Neuron (in vitro differentiated cells): ENCODE data around the gene TMEM229B.

Experiments
- H2AFZ ChIP-seq: one replicate; pipeline ENCODE4 v1.6.1; 2013; ENCODE audit warnings: low read depth, mild to moderate bottlenecking, inconsistent platforms, low read length, moderate library complexity
- H3K27me3 ChIP-seq: one replicate; pipeline ENCODE4 v1.6.1; 2013; ENCODE audit warnings: low read length; ENCODE audit not compliant: insufficient read depth
- H3K36me3 ChIP-seq: one replicate; pipeline ENCODE4 v1.6.1; 2013; ENCODE audit warnings: low read length; ENCODE audit not compliant: insufficient read depth
- H3K4me1 ChIP-seq: one replicate; pipeline ENCODE4 v1.6.1; 2013; ENCODE audit warnings: low read length; ENCODE audit not compliant: insufficient read depth
- H3K4me3 ChIP-seq: 2 replicates; pipeline ENCODE4 v1.5.1; 2013; ENCODE audit warnings: mild to moderate bottlenecking, low read length, moderate library complexity
- H3K9me3 ChIP-seq: one replicate; pipeline ENCODE4 v1.6.1; 2013; ENCODE audit warnings: low read length

Gene TMEM229B

GRCh38 chr14:67525389-67525788, 36.9 kb upstream of the TMEM229B start:
- Histone ChIP-seq H2AFZ (no peak overlapping the region), H3K9me3 (no peaks in the 10 kb centered on the region), H3K36me3 (no peaks in the 10 kb centered on the region), H3K27me3 (peaks cover 19% of the 10 kb centered on the region), H3K4me1 (peaks cover 16% of the 10 kb centered on the region), H3K4me3 (no peak overlapping the region)

DNA sequence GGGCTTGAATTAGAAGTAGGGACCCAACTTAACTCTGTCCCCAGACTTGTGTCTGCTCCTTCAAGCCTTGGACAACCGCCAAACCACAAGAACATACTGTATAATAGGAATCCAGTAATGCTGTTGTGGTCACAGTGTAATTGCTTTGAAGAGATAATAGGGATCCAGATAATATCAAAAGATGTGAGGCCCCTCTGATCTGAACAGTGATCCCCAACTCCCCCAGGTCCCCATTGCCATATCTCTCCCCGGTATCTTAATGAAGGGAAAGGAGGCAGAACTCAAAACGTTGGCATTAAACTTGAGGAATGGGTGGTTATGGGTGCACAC, 36.1 kb upstream of the TMEM229B start:
- H3K4me3 ChIP-seq: no peak overlapping the region
- no peak overlapping the region for H2AFZ ChIP-seq
- H3K36me3 ChIP-seq: no peaks in the 10 kb centered on the region
- H3K4me1 ChIP-seq: peaks cover 16% of the 10 kb centered on the region
- peaks cover 16% of the 10 kb centered on the region for H3K27me3 ChIP-seq
- no peaks in the 10 kb centered on the region for H3K9me3 ChIP-seq

GRCh38 chr14:67523764-67524633, 35.5 kb upstream of the TMEM229B start:
- no peaks in the 10 kb centered on the region for H3K36me3 ChIP-seq
- H3K4me3 ChIP-seq: no peak overlapping the region
- H3K9me3 ChIP-seq: peaks cover 2% of the 10 kb centered on the region
- no peak overlapping the region for H2AFZ ChIP-seq
- peaks cover 16% of the 10 kb centered on the region for H3K4me1 ChIP-seq
- H3K27me3 ChIP-seq: peaks cover 14% of the 10 kb centered on the region

DNA sequence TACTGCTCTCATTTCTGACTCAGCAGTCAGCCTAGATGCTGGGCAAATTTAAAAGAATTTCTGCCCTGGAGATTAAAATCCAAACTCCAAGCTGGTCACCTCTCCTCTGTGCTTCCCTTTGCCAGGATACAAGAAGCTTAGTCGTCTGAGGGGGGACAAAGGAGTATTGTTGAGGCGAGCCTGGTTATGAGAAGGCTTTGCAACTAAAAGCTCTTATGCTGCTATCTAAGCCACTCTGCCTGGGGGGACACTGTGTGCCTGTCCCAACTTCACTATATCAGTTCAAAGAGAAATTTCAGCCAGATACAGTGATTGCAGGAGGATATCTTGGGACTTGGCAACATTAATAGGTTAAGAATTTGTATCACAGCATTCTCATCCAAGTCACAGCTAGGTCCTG, 33.7 kb upstream of the TMEM229B start:
- peaks cover 30% of the 10 kb centered on the region for H3K27me3 ChIP-seq
- peaks cover 16% of the 10 kb centered on the region for H3K4me1 ChIP-seq
- no peak overlapping the region for H3K4me3 ChIP-seq
- peaks cover 2% of the 10 kb centered on the region for H3K9me3 ChIP-seq
- H3K36me3 ChIP-seq: no peaks in the 10 kb centered on the region
- no peak overlapping the region for H2AFZ ChIP-seq

DNA sequence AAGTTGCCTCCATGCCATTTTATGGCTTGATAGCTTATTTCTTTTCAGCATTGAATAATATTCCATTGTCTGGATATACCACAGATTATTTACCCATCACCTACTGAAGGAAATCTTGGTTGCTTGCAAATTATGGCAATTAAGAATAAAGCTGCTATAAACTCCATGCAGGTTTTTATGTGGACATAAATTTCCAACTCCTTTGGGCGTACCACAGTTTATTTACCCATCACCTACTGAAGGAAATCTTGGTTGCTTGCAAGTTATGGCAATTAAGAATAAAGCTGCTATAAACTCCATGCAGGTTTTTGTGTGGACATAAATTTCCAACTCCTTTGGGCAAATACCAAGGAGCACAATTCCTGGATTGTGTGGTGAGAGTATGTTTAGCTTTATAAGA, 32.0 kb upstream of the TMEM229B start:
- Histone ChIP-seq H3K4me3 (no peak overlapping the region), H3K27me3 (peaks cover 47% of the 10 kb centered on the region), H3K4me1 (peaks cover 16% of the 10 kb centered on the region), H2AFZ (no peak overlapping the region), H3K36me3 (no peaks in the 10 kb centered on the region), H3K9me3 (peaks cover 2% of the 10 kb centered on the region)

GRCh38 chr14:67519406-67519805, 30.9 kb upstream of the TMEM229B start:
- Histone ChIP-seq H3K9me3 (peaks cover 2% of the 10 kb centered on the region), H3K4me3 (no peak overlapping the region), H3K36me3 (no peaks in the 10 kb centered on the region), H3K27me3 (peaks cover 52% of the 10 kb centered on the region), H3K4me1 (peaks cover 12% of the 10 kb centered on the region), H2AFZ (no peak overlapping the region)

GRCh38 chr14:67517083-67517482, 28.6 kb upstream of the TMEM229B start:
- peaks cover 4% of the 10 kb centered on the region for H3K4me1 ChIP-seq
- H3K4me3 ChIP-seq: no peak overlapping the region
- H3K9me3 ChIP-seq: peaks cover 2% of the 10 kb centered on the region
- H2AFZ ChIP-seq: no peak overlapping the region
- H3K27me3 ChIP-seq: peaks cover 66% of the 10 kb centered on the region
- H3K36me3 ChIP-seq: no peaks in the 10 kb centered on the region

GRCh38 chr14:67516676-67517075, 28.2 kb upstream of the TMEM229B start:
- Histone ChIP-seq H3K4me1 (peaks cover 6% of the 10 kb centered on the region), H3K27me3 (peaks cover 66% of the 10 kb centered on the region), H3K4me3 (no peak overlapping the region), H2AFZ (no peak overlapping the region), H3K9me3 (peaks cover 2% of the 10 kb centered on the region), H3K36me3 (no peaks in the 10 kb centered on the region)

DNA sequence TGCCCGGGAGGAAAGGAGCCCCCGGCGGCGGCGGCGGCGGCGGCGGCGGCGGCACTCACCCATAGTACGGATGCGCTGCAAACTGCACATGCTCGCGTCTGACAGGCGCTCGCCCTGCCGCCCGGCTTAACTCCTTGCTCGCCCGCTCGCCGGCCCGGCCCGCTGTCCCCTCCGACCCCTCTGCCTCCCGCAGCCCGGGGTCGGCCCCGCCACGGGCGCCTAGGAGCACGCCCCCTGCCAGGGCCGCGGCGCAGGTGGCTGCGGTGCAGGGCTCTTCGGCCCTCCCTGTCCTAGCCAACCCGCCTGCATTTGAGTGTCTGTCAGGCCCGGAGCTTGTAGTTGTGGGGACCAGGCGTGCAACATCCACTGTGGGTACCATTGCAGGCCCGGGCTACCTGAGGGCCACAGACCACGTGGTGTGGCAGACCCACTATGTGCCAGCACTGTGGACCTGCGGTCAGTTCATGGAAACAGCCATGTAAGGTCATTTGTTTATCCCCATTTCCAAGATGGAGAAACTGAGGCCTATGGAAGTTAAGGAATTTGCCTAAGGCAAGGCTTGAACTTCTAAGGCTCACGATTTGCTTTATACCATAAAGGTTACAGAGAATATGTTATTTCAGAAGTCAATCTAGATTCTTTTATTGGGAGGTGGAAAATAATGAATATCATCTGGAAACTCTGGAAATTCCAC, 27.0 kb upstream of the TMEM229B start:
- peak overlapping the region; percentile 83 for H2AFZ ChIP-seq
- H3K9me3 ChIP-seq: peaks cover 2% of the 10 kb centered on the region
- peaks cover 57% of the 10 kb centered on the region for H3K27me3 ChIP-seq
- H3K36me3 ChIP-seq: no peaks in the 10 kb centered on the region
- peaks cover 18% of the 10 kb centered on the region for H3K4me1 ChIP-seq
- H3K4me3 ChIP-seq: peak overlapping the region; percentile 44

- Histone ChIP-seq H3K9me3 (peaks cover 2% of the 10 kb centered on the region), H3K4me3 (peak overlapping the region; percentile 44), H2AFZ (peak overlapping the region; percentile 83), H3K36me3 (no peaks in the 10 kb centered on the region), H3K27me3 (peaks cover 56% of the 10 kb centered on the region), H3K4me1 (peaks cover 22% of the 10 kb centered on the region)
These were observed 26.3 kb upstream of the TMEM229B start for GRCh38 chr14:67514650-67515385.

GRCh38 chr14:67514203-67514607, 25.7 kb upstream of the TMEM229B start:
- H3K4me3 ChIP-seq: no peak overlapping the region
- H2AFZ ChIP-seq: no peak overlapping the region
- H3K27me3 ChIP-seq: peaks cover 54% of the 10 kb centered on the region
- peaks cover under 1% of the 10 kb centered on the region for H3K9me3 ChIP-seq
- no peaks in the 10 kb centered on the region for H3K36me3 ChIP-seq
- peaks cover 22% of the 10 kb centered on the region for H3K4me1 ChIP-seq

DNA sequence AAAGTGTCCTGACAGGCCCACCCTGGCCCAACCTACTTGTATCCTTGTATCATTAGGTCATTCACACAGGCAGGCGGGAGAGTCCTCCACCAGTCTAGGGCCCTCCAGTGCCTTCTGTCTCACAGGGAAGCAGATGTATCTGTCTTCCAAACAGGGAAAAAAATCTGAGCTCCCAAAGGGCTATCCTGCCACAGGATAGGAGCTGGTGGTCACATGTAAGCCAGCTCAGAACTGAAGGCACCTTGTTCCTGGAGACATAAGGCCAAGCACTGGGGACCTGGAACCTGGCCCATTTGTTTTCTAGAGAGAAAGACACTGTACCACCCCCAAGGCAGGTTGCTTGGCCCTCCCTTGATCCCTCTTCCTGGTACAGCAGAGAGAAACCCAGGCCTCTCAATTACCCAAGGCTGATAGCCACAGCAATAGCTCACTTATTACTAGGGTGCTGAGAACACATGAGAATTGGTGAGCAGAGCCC, 25.1 kb upstream of the TMEM229B start:
- Histone ChIP-seq H3K9me3 (no peaks in the 10 kb centered on the region), H3K36me3 (no peaks in the 10 kb centered on the region), H3K4me1 (peaks cover 22% of the 10 kb centered on the region), H3K27me3 (peaks cover 49% of the 10 kb centered on the region), H2AFZ (no peak overlapping the region), H3K4me3 (no peak overlapping the region)
